HEK293T (cell line): ENCODE measurements around the gene NCF4.

Source experiments
- CTCF ChIA-PET: fragments of 350-600 bp; formaldehyde crosslinking; extraction: SDS; loops from one replicate; lab custom pipeline; 2021; ENCODE audit warnings: antibody characterized with exemption, inconsistent platforms; lab: Yijun Ruan, JAX
- POLR2A ChIA-PET: fragments of 350-600 bp; formaldehyde crosslinking; extraction: SDS; loops from one replicate; lab custom pipeline; 2020; ENCODE audit warnings: antibody characterized with exemption, inconsistent platforms; lab: Yijun Ruan, JAX
- DNase-seq: peaks from one replicate; pipeline ENCODE4 v3.0.0; 2012; ENCODE audit warnings: mixed read lengths; ENCODE audit errors: extremely low spot score
- ARNT ChIP-seq: fragments of 450-650 bp; IDR thresholded peaks from 2 replicates; pipeline ENCODE4 v1.6.1; 2017; ENCODE audit warnings: mild to moderate bottlenecking
- BHLHE40 ChIP-seq: fragments of 450-650 bp; IDR thresholded peaks from 2 replicates; pipeline ENCODE4 v1.6.1; 2016; ENCODE audit warnings: mild to moderate bottlenecking, moderate library complexity, borderline replicate concordance
- CTBP1 ChIP-seq: fragments of 450-650 bp; IDR thresholded peaks from 2 replicates; pipeline ENCODE4 v1.6.1; 2016; ENCODE audit warnings: borderline replicate concordance
- ELF4 ChIP-seq: fragments of 450-650 bp; IDR thresholded peaks from 2 replicates; pipeline ENCODE4 v1.6.1; 2017; ENCODE audit warnings: antibody characterized with exemption
- FOXA1 ChIP-seq: fragments of 450-650 bp; IDR thresholded peaks from 2 replicates; pipeline ENCODE4 v1.6.1; 2016; ENCODE audit warnings: mild to moderate bottlenecking
- FOXK2 ChIP-seq: fragments of 450-650 bp; IDR thresholded peaks from 2 replicates; pipeline ENCODE4 v1.6.1; 2016; ENCODE audit warnings: mild to moderate bottlenecking
- FOXM1 ChIP-seq: fragments of 450-650 bp; IDR thresholded peaks from 2 replicates; pipeline ENCODE4 v1.6.1; 2017; ENCODE audit warnings: mild to moderate bottlenecking, borderline replicate concordance
- HDGF ChIP-seq: fragments of 450-650 bp; IDR thresholded peaks from 2 replicates; pipeline ENCODE4 v1.6.1; 2017; ENCODE audit warnings: antibody characterized with exemption, borderline replicate concordance
- L3MBTL2 ChIP-seq: fragments of 450-650 bp; conservative IDR thresholded peaks from 2 replicates; pipeline ENCODE4 v1.6.1; 2016; ENCODE audit warnings: mild to moderate bottlenecking
- LEF1 ChIP-seq: fragments of 450-650 bp; IDR thresholded peaks from 2 replicates; pipeline ENCODE4 v1.6.1; 2017; ENCODE audit warnings: mild to moderate bottlenecking, borderline replicate concordance
- NFRKB ChIP-seq: fragments of 450-650 bp; IDR thresholded peaks from 2 replicates; pipeline ENCODE4 v1.6.1; 2016; ENCODE audit warnings: mild to moderate bottlenecking, moderate library complexity
- SP1 ChIP-seq: fragments of 450-650 bp; IDR thresholded peaks from 2 replicates; pipeline ENCODE4 v1.6.1; 2017
- SUZ12 ChIP-seq: fragments of 450-650 bp; IDR thresholded peaks from 2 replicates; pipeline ENCODE4 v1.6.1; 2016; ENCODE audit warnings: mild to moderate bottlenecking
- TARDBP ChIP-seq: fragments of 450-650 bp; IDR thresholded peaks from 2 replicates; pipeline ENCODE4 v1.6.1; 2016
- ZNF384 ChIP-seq: fragments of 450-650 bp; IDR thresholded peaks from 2 replicates; pipeline ENCODE4 v1.6.1; 2016
- TF ChIP-seq, protein P1 (sequence below): fragments of 450-650 bp; IDR thresholded peaks from 2 replicates; pipeline ENCODE4 v1.6.1; 2016

NCF4 gene

DNA sequence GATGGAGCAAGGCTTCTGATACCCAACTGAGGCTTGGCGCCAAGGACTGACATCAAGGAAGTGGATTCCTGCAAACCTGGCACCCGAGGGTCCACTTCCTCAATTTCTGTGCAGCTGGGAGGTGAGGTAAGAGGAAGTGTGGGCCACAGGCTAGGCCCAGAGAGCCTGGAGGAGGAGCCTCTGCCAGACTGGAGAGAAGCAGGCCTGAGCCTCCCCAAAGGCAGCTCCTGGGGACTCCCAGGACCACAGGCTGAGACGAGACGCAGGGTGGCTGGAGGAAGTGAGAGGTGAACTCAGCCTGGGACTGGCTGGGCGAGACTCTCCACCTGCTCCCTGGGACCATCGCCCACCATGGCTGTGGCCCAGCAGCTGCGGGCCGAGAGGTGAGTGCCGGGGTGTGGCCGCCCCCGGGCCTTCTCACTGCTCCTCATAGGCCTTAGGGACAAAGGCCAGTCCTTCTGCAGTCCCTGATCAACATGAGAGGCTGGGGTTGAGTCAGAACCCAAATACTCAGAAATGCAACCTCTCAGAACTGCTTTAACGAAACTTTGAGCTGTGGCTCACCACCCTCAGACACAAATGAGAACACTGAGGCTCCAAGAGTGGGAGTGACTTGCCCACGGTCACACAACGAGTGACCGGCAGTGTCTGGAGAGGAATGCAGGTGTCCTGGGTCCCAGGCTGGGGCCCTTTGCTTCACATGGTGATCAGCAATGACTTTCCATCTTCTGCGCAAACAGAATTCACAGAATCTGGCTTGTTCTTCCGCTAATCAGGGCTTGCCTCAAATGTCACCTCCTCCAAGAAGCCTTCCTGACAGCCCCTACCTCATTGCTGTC, at the start of gene NCF4:
TSS of gene NCF4 (plus strand) at position 186 of the 839 bp plus-strand sequence. CDS start at position 352, 166 bp downstream.
- TF ChIP-seq HDGF (no peak), BHLHE40 (no peak), L3MBTL2 (no peak), FOXK2 (no peak), NFRKB (no peak), ARNT (no peak), SP1 (no peak), ZNF384 (no peak), FOXA1 (no peak), CTBP1 (no peak), ELF4 (no peak), TARDBP (no peak), FOXM1 (no peak), SUZ12 (no peak), LEF1 (no peak)
- TF ChIP-seq, protein P1, sequence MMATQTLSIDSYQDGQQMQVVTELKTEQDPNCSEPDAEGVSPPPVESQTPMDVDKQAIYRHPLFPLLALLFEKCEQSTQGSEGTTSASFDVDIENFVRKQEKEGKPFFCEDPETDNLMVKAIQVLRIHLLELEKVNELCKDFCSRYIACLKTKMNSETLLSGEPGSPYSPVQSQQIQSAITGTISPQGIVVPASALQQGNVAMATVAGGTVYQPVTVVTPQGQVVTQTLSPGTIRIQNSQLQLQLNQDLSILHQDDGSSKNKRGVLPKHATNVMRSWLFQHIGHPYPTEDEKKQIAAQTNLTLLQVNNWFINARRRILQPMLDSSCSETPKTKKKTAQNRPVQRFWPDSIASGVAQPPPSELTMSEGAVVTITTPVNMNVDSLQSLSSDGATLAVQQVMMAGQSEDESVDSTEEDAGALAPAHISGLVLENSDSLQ = no peak
- POLR2A ChIA-PET = interaction anchor here (1.7 kb wide), 1 partner anchor 85 kb away, joined by 7 read pairs; the partner anchor contains the start of gene IFT27
- DNase-seq = no peak
- CTCF ChIA-PET = interaction anchor here (0.6 to 1.2 kb wide), 2 partner anchors 116 to 313 kb away, joined by 3 read pairs; no protein-coding TSS in a partner anchor

DNA sequence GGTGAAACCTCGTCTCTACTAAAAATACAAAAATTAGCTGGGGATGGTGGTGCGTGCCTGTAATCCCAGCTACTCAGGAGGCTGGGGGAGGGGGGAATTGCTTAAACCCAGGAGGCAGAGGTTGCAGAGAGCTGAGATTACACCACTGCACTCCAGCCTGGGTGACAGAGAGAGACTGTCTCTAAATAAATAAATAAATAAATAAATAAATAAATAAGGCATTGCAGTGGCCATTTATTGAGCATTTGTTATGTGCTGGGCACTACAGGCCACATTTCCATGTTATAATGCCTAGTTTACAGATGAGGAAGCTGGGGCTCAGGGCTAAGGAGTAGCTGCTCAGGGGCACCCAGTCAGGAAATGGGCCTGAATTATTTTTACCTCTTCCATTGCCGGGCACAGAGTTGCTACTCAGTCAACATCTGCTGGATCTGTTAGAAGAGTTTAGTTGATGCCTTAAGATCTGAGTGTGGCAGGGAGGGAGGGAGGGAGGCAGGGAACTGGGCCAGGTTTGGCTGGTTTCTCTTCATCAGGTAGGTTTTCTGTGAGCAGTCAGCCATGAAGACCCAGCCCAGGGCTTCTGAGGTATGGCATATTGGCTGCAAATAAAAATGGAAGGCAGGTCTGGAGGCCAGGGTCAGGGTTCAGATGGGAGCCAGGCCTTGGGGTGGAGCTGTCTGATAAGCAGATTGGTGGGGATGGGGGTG, 49.6 kb upstream of the NCF4 start:
- DNase-seq = no peak
- ChIA-PET CTCF (no interaction called here), POLR2A (no interaction called here)
- TF ChIP-seq BHLHE40 (no peak), ARNT (no peak), LEF1 (no peak), NFRKB (no peak), FOXK2 (no peak), HDGF (no peak), FOXM1 (no peak), TARDBP (no peak)

DNA sequence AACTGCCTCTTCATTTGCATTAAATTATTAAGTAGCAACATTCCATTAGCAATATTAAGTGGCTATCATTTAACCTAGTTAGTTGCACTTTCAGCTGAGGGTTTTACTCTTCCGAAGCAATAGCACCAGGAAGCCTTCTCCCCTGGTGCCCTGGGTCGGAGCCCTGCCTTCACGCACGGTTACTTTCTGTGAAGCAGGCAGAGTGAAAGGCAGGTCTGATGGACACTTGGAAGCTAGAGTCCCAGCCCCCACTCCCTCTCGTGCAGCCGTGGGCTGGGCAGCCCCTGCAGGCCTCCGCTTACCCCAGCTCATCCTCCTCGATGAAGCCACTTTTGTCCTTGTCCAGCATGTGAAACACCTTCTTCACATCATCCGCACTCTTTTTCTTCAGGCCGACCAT, 46.0 kb upstream of the NCF4 start:
- no peak for TF ChIP-seq ZNF384
- TF ChIP-seq ELF4 = no peak
- no peak for TF ChIP-seq LEF1
- no peak for TF ChIP-seq BHLHE40
- no peak for TF ChIP-seq NFRKB
- TF ChIP-seq, protein P1 = no peak
- TF ChIP-seq ARNT = no peak
- no peak for TF ChIP-seq SP1
- TF ChIP-seq L3MBTL2 = no peak
- no peak for TF ChIP-seq FOXA1
- no peak for TF ChIP-seq FOXM1
- TF ChIP-seq FOXK2 = no peak
- no peak for TF ChIP-seq CTBP1
- TF ChIP-seq TARDBP = no peak
- no peak for TF ChIP-seq SUZ12
- no peak for TF ChIP-seq HDGF
- DNase-seq = no peak
- ChIA-PET POLR2A (no interaction called here), CTCF (no interaction called here)

DNA sequence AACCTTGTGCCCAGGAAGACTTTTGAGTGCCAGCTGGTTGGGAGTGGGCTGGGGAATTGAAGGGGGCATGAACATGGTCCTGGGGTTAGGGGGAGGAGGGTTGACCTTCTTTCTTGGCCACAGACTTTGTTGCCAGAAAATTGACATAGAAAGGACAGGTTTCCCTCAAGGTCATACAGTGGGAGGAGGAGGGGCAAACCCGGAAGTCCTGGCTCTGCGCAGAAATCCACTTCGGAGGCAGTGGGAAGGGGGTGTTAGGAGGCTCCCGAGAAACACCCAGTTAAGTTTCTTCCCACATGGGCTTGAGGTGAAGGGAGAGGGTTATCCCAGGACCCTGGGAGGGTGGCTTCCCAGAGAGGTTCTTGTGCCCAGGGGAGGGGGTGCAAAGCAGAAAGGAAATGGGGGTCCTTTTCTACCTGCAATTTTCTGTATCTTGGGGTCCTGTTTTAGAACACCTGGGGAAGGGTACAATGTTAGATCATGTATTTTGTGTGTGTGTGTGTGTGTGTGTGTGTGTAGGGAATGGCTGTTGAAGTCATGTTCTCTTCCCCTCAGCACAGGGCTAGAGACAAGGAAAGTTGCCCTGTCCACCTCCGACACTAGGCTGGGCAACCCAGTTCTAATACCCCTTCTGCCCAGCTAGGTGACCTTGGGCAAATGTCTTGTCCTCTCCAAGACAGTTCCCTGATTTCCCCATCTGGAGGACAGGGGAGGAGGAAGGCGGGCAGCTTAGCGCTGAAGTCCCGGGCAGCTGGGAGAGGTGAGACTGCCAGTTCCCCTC, 45.1 kb upstream of the NCF4 start:
- ChIA-PET CTCF (no interaction called here), POLR2A (interaction anchor here (0.6 kb wide), 1 partner anchor 40 kb away, joined by 3 read pairs; the partner anchor contains the start of gene IFT27)
- DNase-seq = no peak
- TF ChIP-seq CTBP1 (no peak), ZNF384 (no peak), SP1 (no peak), BHLHE40 (no peak), L3MBTL2 (no peak), ELF4 (no peak), LEF1 (no peak), TARDBP (no peak), NFRKB (no peak), HDGF (no peak), SUZ12 (no peak), ARNT (no peak), FOXK2 (no peak), FOXM1 (no peak), FOXA1 (no peak)
- TF ChIP-seq, protein P1 = no peak

DNA sequence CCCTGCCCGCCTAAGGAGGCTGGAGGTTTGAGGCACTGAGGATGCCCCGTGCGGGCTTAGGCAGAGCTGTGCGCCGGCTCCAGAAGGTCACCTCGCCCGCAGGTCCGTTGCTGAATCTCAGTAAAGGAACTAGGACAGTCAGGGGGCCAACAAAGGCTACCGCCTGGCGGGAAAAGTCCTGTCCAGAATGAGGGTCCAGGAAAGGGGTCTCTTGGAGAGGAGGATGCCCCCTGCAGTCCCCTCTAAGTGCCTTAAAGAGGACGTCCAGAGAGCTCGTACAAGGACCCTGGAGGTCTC, 44.5 kb upstream of the NCF4 start:
- CTCF ChIA-PET = no interaction called here
- no peak for TF ChIP-seq HDGF
- TF ChIP-seq SUZ12 = no peak
- no peak for TF ChIP-seq FOXM1
- no peak for TF ChIP-seq FOXK2
- no peak for TF ChIP-seq BHLHE40
- no peak for TF ChIP-seq LEF1
- TF ChIP-seq FOXA1 = no peak
- no peak for TF ChIP-seq CTBP1
- no peak for TF ChIP-seq SP1
- TF ChIP-seq TARDBP = no peak
- TF ChIP-seq, protein P1 = no peak
- TF ChIP-seq ZNF384 = no peak
- TF ChIP-seq ARNT = no peak
- no peak for TF ChIP-seq NFRKB
- no peak for TF ChIP-seq ELF4
- POLR2A ChIA-PET = interaction anchor here (0.6 kb wide), 1 partner anchor 40 kb away, joined by 3 read pairs; the partner anchor contains the start of gene IFT27
- DNase-seq = no peak
